Panc1 (cell line): ENCODE data around the gene KNG1. TPM values are rescaled to one million over a fixed set of nuclear protein-coding genes. Genes with fewer than 3 reads are reported as not detected.

ENCODE experiments used
- ATAC-seq: fragments of 200-7000 bp; cut with Tn5 transposase; 2 replicates; pipeline ENCODE4 v1.9.1; 2020; ENCODE audit warnings: mild to moderate bottlenecking, moderate library complexity
- BruUV-seq: library from RNA; stranded (reverse); fragments of 400-500 nt; replicated peaks from 2 replicates; lab custom pipeline; 2021; lab: Mats Ljungman, UMichigan
- CTCF ChIA-PET: fragments of 300-600 bp; sonication (Branson Sonifier 250); formaldehyde crosslinking; loops from one replicate; lab custom pipeline; 2022; ENCODE audit warnings: antibody characterized with exemption; lab: Charles Lee
- POLR2A ChIA-PET: fragments of 300-600 bp; sonication (Branson Sonifier 250); formaldehyde crosslinking; loops from one replicate; lab custom pipeline; 2022; ENCODE audit warnings: antibody characterized with exemption; lab: Charles Lee
- DNase-seq: peaks from one replicate; pipeline ENCODE4 v3.0.0-alpha.2; 2010; ENCODE audit warnings: low read depth, low spot score
- H3K27ac ChIP-seq: 2 replicates; pipeline ENCODE4 v1.5.1; 2011; ENCODE audit warnings: mild to moderate bottlenecking, low read length, inconsistent platforms
- H3K27me3 ChIP-seq: fragments of 200-500 bp; sonication (Bioruptor generic); 2 replicates; pipeline ENCODE4 v1.6.0; 2014; ENCODE audit warnings: low read length, inconsistent platforms; ENCODE audit not compliant: control insufficient read depth, insufficient read depth
- H3K36me3 ChIP-seq: fragments of 200-500 bp; sonication (Bioruptor generic); 2 replicates; pipeline ENCODE4 v1.5.1; 2014; ENCODE audit warnings: inconsistent platforms, mild to moderate bottlenecking, low read length, moderate library complexity; ENCODE audit not compliant: control insufficient read depth, insufficient read depth
- H3K4me1 ChIP-seq: 2 replicates; pipeline ENCODE4 v1.5.1; 2011; ENCODE audit warnings: inconsistent platforms, mild to moderate bottlenecking, low read length, moderate library complexity; ENCODE audit not compliant: control insufficient read depth, insufficient read depth
- H3K4me3 ChIP-seq, 2 experiments: 2 replicates each; pipeline ENCODE4 v1.5.1; 2011 to 2012; ENCODE audit warnings: low read depth in 2 of 2, low read length in 2 of 2, mild to moderate bottlenecking in 2 of 2, inconsistent platforms in 1 of 2, moderate library complexity in 1 of 2
- H3K9me3 ChIP-seq: fragments of 200-500 bp; sonication (Bioruptor generic); 2 replicates; pipeline ENCODE4 v1.5.1; 2014; ENCODE audit warnings: low read depth, mild to moderate bottlenecking, inconsistent platforms, low read length, moderate library complexity; ENCODE audit not compliant: control insufficient read depth, insufficient read depth
- POLR2AphosphoS5 ChIP-seq: IDR thresholded peaks from 2 replicates; pipeline ENCODE4 v1.6.1; 2012; ENCODE audit warnings: mild to moderate bottlenecking, low read depth, low read length, moderate library complexity
- REST ChIP-seq, 2 experiments: IDR thresholded peaks; 2 replicates each; pipeline ENCODE4 v1.6.1; 2011 to 2012; ENCODE audit warnings: low read depth in 2 of 2, control low read depth in 1 of 2, low read length in 1 of 2, mild to moderate bottlenecking in 1 of 2, moderate library complexity in 1 of 2; ENCODE audit not compliant: insufficient read depth in 1 of 2
- SIN3A ChIP-seq: IDR thresholded peaks from 2 replicates; pipeline ENCODE4 v1.6.1; 2012; ENCODE audit warnings: low read depth, mild to moderate bottlenecking, low read length, moderate library complexity, borderline replicate concordance; ENCODE audit not compliant: insufficient read depth
- TCF7L2 ChIP-seq: IDR thresholded peaks from 2 replicates; pipeline ENCODE4 v1.6.1; 2011; ENCODE audit warnings: mild to moderate bottlenecking, low read depth, low read length, inconsistent platforms
- in situ Hi-C: cut with HindIII; loops from 2 replicates; pipeline ENCODE4 v1.10.0; 2016; ENCODE audit warnings: low sequenced_read_pairs, low pct_unique_long_range_greater_than_20kb
- intact Hi-C: fragments of 100-400 bp; cut with micrococcal nuclease; formaldehyde crosslinking; loops from one replicate; pipeline ENCODE4 v1.10.0; 2022; ENCODE audit not compliant: unreplicated experiment
- total RNA-seq: library from RNA; stranded (reverse); gene quantifications from one replicate; pipeline ENCODE4 v1.2.1, GENCODE V29; 2021; ENCODE audit not compliant: unreplicated experiment
- TF ChIP-seq, protein P1 (sequence below): fragments of 450-650 bp; IDR thresholded peaks from 2 replicates; pipeline ENCODE4 v1.5.1; 2017; ENCODE audit warnings: mild to moderate bottlenecking

KNG1 gene
- total RNA-seq, 1 experiment from 2014 or later, result 0.23 TPM

DNA sequence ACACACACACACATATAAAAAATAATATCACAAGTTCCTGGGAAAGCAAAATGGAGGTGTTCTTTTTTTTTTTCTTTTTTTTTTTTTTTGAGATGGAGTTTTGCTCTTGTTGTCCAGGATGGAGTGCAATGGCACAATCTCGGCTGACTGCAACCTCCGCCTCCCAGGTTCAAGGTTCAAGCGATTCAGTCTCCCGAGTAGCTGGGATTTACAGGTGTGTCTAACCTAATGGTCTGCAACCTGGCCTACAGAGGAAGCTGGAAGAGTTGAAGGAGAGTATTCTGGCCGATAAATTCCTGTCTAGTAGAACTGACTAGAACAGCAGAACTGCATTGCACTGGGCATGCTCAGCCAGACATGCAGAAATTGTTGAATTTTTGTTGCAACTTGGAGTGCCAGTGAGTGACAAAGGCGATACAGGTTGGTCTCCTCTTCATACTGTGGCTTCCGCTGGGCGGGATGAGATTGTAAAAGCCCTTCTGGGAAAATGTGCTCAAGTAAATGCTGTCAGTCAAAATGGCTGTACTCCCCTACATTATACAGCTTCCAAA lies 43.8 kb downstream of the KNG1 start:
- no peak for ATAC-seq
- no TSS peak for BruUV-seq
- no peak overlapping the region for H3K4me3 ChIP-seq
- ChIA-PET POLR2A (interaction anchor here (0.6 to 0.7 kb wide), 3 partner anchors 182 to 574 kb away, joined by 3 to 4 read pairs (median 3); no protein-coding TSS in a partner anchor), CTCF (no interaction called here)
- no peaks in the 10 kb centered on the region for H3K9me3 ChIP-seq
- no peaks in the 10 kb centered on the region for H3K4me1 ChIP-seq
- no peaks in the 10 kb centered on the region for H3K36me3 ChIP-seq
- in situ Hi-C loops (no loop called here), intact Hi-C loops (no loop called here)
- no peaks in the 10 kb centered on the region for H3K27me3 ChIP-seq
- no peak for DNase-seq
- H3K27ac ChIP-seq, result no peak overlapping the region
- TF ChIP-seq REST (IDR thresholded peaks at IDR 0.05; ENCODE audit: insufficient read depth in 1 of 2, low read depth in 2 of 2, low read length in 1 of 2), result no peak
- TF ChIP-seq POLR2AphosphoS5, result no peak
- TF ChIP-seq TCF7L2, result no peak
- TF ChIP-seq SIN3A, result no peak
- TF ChIP-seq, protein P1, sequence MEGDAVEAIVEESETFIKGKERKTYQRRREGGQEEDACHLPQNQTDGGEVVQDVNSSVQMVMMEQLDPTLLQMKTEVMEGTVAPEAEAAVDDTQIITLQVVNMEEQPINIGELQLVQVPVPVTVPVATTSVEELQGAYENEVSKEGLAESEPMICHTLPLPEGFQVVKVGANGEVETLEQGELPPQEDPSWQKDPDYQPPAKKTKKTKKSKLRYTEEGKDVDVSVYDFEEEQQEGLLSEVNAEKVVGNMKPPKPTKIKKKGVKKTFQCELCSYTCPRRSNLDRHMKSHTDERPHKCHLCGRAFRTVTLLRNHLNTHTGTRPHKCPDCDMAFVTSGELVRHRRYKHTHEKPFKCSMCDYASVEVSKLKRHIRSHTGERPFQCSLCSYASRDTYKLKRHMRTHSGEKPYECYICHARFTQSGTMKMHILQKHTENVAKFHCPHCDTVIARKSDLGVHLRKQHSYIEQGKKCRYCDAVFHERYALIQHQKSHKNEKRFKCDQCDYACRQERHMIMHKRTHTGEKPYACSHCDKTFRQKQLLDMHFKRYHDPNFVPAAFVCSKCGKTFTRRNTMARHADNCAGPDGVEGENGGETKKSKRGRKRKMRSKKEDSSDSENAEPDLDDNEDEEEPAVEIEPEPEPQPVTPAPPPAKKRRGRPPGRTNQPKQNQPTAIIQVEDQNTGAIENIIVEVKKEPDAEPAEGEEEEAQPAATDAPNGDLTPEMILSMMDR, result no peak

DNA sequence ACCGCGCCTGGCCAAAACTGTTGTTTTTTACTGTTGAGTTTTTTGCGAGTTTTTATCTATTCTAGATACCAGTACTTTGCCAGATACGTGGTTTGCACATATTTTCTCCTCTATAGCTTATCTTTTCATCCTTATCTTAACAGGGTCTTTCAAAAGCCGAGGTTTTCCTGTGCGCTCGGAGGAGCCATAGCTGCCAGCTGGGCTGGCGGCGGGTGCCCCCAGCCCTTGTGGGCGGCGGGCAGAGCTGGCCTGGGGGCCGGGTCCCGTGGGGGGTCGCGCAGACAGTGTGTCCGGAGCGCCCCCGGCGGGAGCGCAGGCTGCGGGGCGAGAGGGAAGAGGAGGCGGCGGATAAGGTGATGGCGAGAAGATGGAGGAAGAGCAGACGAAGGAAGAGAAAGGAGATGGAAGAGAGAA lies 55.1 kb downstream of the KNG1 start:
- no peak for ATAC-seq
- CTCF ChIA-PET, result no interaction called here

More for the DNA sequence above, 55.1 kb downstream of the KNG1 start:
- in situ Hi-C loops, result no loop called here
- no peaks in the 10 kb centered on the region for H3K27me3 ChIP-seq
- H3K36me3 ChIP-seq, result no peaks in the 10 kb centered on the region
- POLR2A ChIA-PET, result interaction anchor here (0.6 to 0.7 kb wide), 2 partner anchors 23 to 203 kb away, joined by 3 read pairs; no protein-coding TSS in a partner anchor
- DNase-seq, result no peak
- BruUV-seq, result no TSS peak
- no peak overlapping the region for H3K4me3 ChIP-seq
- TF ChIP-seq TCF7L2 (no peak), REST (IDR thresholded peaks at IDR 0.05; ENCODE audit: insufficient read depth in 1 of 2, low read depth in 2 of 2, low read length in 1 of 2) (no peak), POLR2AphosphoS5 (no peak)
- TF ChIP-seq, protein P1, result no peak
- H3K4me1 ChIP-seq, result no peaks in the 10 kb centered on the region
- no peaks in the 10 kb centered on the region for H3K9me3 ChIP-seq
- no peak overlapping the region for H3K27ac ChIP-seq
- intact Hi-C loops, result no loop called here
